Astrocyte (in vitro differentiated cells and primary cell): ENCODE results near the gene KRT31. TPM values are rescaled to one million over a fixed set of nuclear protein-coding genes. Genes with fewer than 3 reads are reported as not detected.
A peak's percentile ranks its signal among the peaks of the same experiment; 100 is the strongest.

ENCODE experiments used
- DNase-seq: peaks from one replicate; pipeline ENCODE4 v3.0.0-alpha.2; 2010; ENCODE audit warnings: low read depth
- FAIRE-seq: peaks from 2 replicates; lab custom pipeline; 2011; peaks lifted over from hg19 to GRCh38; lab: Jason Lieb, UNC
- H2AFZ ChIP-seq: 2 replicates; pipeline ENCODE4 v1.6.0; 2012; ENCODE audit warnings: low read depth, low read length, inconsistent platforms
- H3K27ac ChIP-seq: 2 replicates; pipeline ENCODE4 v1.5.1; 2011; ENCODE audit warnings: low read depth, low read length, inconsistent platforms
- H3K27me3 ChIP-seq: 2 replicates; pipeline ENCODE4 v1.6.0; 2011; ENCODE audit warnings: low read length, inconsistent platforms; ENCODE audit not compliant: insufficient read depth
- H3K36me3 ChIP-seq: 2 replicates; pipeline ENCODE4 v1.5.1; 2011; ENCODE audit warnings: low read length, inconsistent platforms; ENCODE audit not compliant: insufficient read depth
- H3K4me1 ChIP-seq: 2 replicates; pipeline ENCODE4 v1.5.1; 2011; ENCODE audit warnings: low read length, inconsistent platforms; ENCODE audit not compliant: insufficient read depth
- H3K4me2 ChIP-seq: 2 replicates; pipeline ENCODE4 v1.6.0; 2012; ENCODE audit warnings: low read length, inconsistent platforms
- H3K4me3 ChIP-seq: 2 replicates; pipeline ENCODE4 v1.5.1; 2011; ENCODE audit warnings: low read depth, mild to moderate bottlenecking, low read length, inconsistent platforms; ENCODE audit not compliant: insufficient read depth
- H3K79me2 ChIP-seq: 2 replicates; pipeline ENCODE4 v1.6.0; 2012; ENCODE audit warnings: mild to moderate bottlenecking, low read length, inconsistent platforms; ENCODE audit not compliant: insufficient read depth
- H3K9ac ChIP-seq: 2 replicates; pipeline ENCODE4 v1.6.0; 2012; ENCODE audit warnings: mild to moderate bottlenecking, low read length, inconsistent platforms
- H3K9me3 ChIP-seq: 2 replicates; pipeline ENCODE4 v1.5.1; 2012; ENCODE audit warnings: low read depth, mild to moderate bottlenecking, low read length, inconsistent platforms; ENCODE audit not compliant: insufficient read depth
- H4K20me1 ChIP-seq: 2 replicates; pipeline ENCODE4 v1.6.0; 2012; ENCODE audit warnings: low read length, inconsistent platforms; ENCODE audit not compliant: insufficient read depth
- H3K27ac Mint-ChIP-seq: one replicate; pipeline ENCODE4 v1.8.0; 2021; ENCODE audit warnings: mild to moderate bottlenecking, mixed read lengths; ENCODE audit not compliant: unreplicated experiment
- H3K27me3 Mint-ChIP-seq: one replicate; pipeline ENCODE4 v1.8.0; 2021; ENCODE audit warnings: low read depth, mixed read lengths; ENCODE audit not compliant: unreplicated experiment
- H3K36me3 Mint-ChIP-seq: one replicate; pipeline ENCODE4 v1.8.0; 2021; ENCODE audit warnings: low read depth, mixed read lengths; ENCODE audit not compliant: unreplicated experiment
- H3K4me1 Mint-ChIP-seq: one replicate; pipeline ENCODE4 v1.8.0; 2021; ENCODE audit warnings: low read depth, mixed read lengths; ENCODE audit not compliant: unreplicated experiment
- H3K4me3 Mint-ChIP-seq: one replicate; pipeline ENCODE4 v1.8.0; 2021; ENCODE audit warnings: mild to moderate bottlenecking, moderate library complexity, mixed read lengths; ENCODE audit not compliant: unreplicated experiment
- H3K9me3 Mint-ChIP-seq: one replicate; pipeline ENCODE4 v1.8.0; 2021; ENCODE audit warnings: mild to moderate bottlenecking, mixed read lengths; ENCODE audit not compliant: unreplicated experiment
- CTCF ChIP-seq: IDR thresholded peaks from 2 replicates; pipeline ENCODE4 v1.5.1; 2011; ENCODE audit warnings: low read depth, mild to moderate bottlenecking, inconsistent platforms, low read length, moderate library complexity; ENCODE audit not compliant: insufficient read depth
- EZH2 ChIP-seq: IDR thresholded peaks from 2 replicates; pipeline ENCODE4 v1.6.1; 2012; ENCODE audit warnings: mild to moderate bottlenecking, low read length, inconsistent platforms; ENCODE audit not compliant: insufficient read depth
- total RNA-seq: library from RNA; stranded (reverse); gene quantifications from 2 replicates; pipeline ENCODE4 v1.2.1, GENCODE V29; 2021

KRT31 gene
- total RNA-seq, 1 donor from 2014 or later = not detected

- Histone ChIP-seq H2AFZ (no peak overlapping the region), H3K36me3 (no peaks in the 10 kb centered on the region), H3K4me2 (peak overlapping the region; percentile 33), H3K79me2 (no peaks in the 10 kb centered on the region), H3K9ac (no peak overlapping the region), H3K27ac (no peak overlapping the region), H4K20me1 (no peaks in the 10 kb centered on the region), H3K4me1 (peaks cover 36% of the 10 kb centered on the region), H3K4me3 (no peak overlapping the region), H3K27me3 (no peaks in the 10 kb centered on the region), H3K9me3 (no peaks in the 10 kb centered on the region)
- H3K36me3 Mint-ChIP-seq = no peaks in the 10 kb centered on the region
- no peak for FAIRE-seq
- no peaks in the 10 kb centered on the region for H3K9me3 Mint-ChIP-seq
- TF ChIP-seq EZH2 (no peak), CTCF (no peak)
- no peak overlapping the region for H3K4me3 Mint-ChIP-seq
- no peak for DNase-seq
- H3K27ac Mint-ChIP-seq = peak overlapping the region; percentile 42
- H3K4me1 Mint-ChIP-seq = peaks cover 42% of the 10 kb centered on the region
- peaks cover 4% of the 10 kb centered on the region for H3K27me3 Mint-ChIP-seq
These were observed 19.7 kb upstream of the KRT31 start for GRCh38 chr17:41417127-41417526.

DNA sequence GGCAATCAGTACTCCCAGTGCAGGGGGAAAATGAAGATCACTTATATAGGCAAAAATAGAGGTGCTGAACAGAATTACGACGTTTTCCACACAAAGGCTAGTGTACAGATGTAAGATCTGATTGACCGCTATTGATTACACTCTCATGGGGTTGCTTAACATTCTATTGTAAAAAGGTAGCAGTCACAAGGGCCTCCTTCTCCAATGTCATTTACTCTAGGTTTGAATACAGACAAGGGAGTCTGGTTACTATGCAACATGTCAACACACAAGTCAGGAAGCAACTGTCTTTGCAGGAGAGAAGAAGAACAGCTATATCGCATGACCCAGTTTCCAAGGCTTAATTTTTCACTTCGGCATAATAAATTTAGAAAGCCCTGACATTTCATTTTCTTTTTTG, 19.1 kb upstream of the KRT31 start:
- peaks cover 36% of the 10 kb centered on the region for H3K4me1 ChIP-seq
- FAIRE-seq (no peak), DNase-seq (no peak)
- H3K9me3 ChIP-seq = no peaks in the 10 kb centered on the region
- H4K20me1 ChIP-seq = no peaks in the 10 kb centered on the region
- TF ChIP-seq EZH2 (no peak), CTCF (no peak)
- no peaks in the 10 kb centered on the region for H3K9me3 Mint-ChIP-seq
- H3K4me2 ChIP-seq = no peak overlapping the region
- peak overlapping the region; percentile 21 for H3K4me3 Mint-ChIP-seq
- H3K79me2 ChIP-seq = no peaks in the 10 kb centered on the region
- H3K9ac ChIP-seq = no peak overlapping the region
- H3K27ac Mint-ChIP-seq = peak overlapping the region; percentile 91
- no peaks in the 10 kb centered on the region for H3K27me3 ChIP-seq
- no peak overlapping the region for H3K4me3 ChIP-seq
- H3K36me3 ChIP-seq = no peaks in the 10 kb centered on the region
- H2AFZ ChIP-seq = no peak overlapping the region
- peaks cover 4% of the 10 kb centered on the region for H3K27me3 Mint-ChIP-seq
- peaks cover 42% of the 10 kb centered on the region for H3K4me1 Mint-ChIP-seq
- H3K27ac ChIP-seq = no peak overlapping the region
- H3K36me3 Mint-ChIP-seq = no peaks in the 10 kb centered on the region

GRCh38 chr17:41415833-41416335, 18.5 kb upstream of the KRT31 start:
- no peak overlapping the region for H2AFZ ChIP-seq
- FAIRE-seq = peak; percentile 50

More at GRCh38 chr17:41415833-41416335, 18.5 kb upstream of the KRT31 start:
- no peak overlapping the region for H3K4me2 ChIP-seq
- peak; percentile 72 for DNase-seq
- Mint-ChIP-seq H3K27me3 (peaks cover 4% of the 10 kb centered on the region), H3K9me3 (no peaks in the 10 kb centered on the region), H3K4me1 (peaks cover 37% of the 10 kb centered on the region), H3K4me3 (peak overlapping the region; percentile 21), H3K27ac (peak overlapping the region; percentile 91), H3K36me3 (no peaks in the 10 kb centered on the region)
- H3K36me3 ChIP-seq = no peaks in the 10 kb centered on the region
- no peaks in the 10 kb centered on the region for H4K20me1 ChIP-seq
- H3K27ac ChIP-seq = no peak overlapping the region
- H3K9me3 ChIP-seq = no peaks in the 10 kb centered on the region
- H3K79me2 ChIP-seq = no peaks in the 10 kb centered on the region
- H3K27me3 ChIP-seq = no peaks in the 10 kb centered on the region
- TF ChIP-seq EZH2 = no peak
- no peak for TF ChIP-seq CTCF
- no peak overlapping the region for H3K9ac ChIP-seq
- no peak overlapping the region for H3K4me3 ChIP-seq
- H3K4me1 ChIP-seq = peaks cover 33% of the 10 kb centered on the region
